ENCODE data around the gene KHK. TPM values are rescaled to one million over a fixed set of nuclear protein-coding genes. Genes with fewer than 3 reads are reported as not detected.

KHK gene
- total RNA-seq, 4 donors from 2014 or later: 1.6 to 3.3 (median 2.1) TPM

GRCh38 chr2:27051902-27052645 lies 34.5 kb upstream of the KHK start:
- no peak for TF ChIP-seq CTCF (IDR thresholded peaks at IDR 0.05)
- ATAC-seq (ENCODE audit: low FRiP score) (peak; percentile 2), DNase-seq (ENCODE audit: low spot score) (no peak)

- no peak for TF ChIP-seq CTCF (IDR thresholded peaks at IDR 0.05)
- no peak for DNase-seq (ENCODE audit: low spot score)
- no peak for ATAC-seq (ENCODE audit: low FRiP score)
Measured at GRCh38 chr2:27053321-27053720, 33.3 kb upstream of the KHK start.

- no peak for DNase-seq (ENCODE audit: low spot score)
- no peak for ATAC-seq (ENCODE audit: low FRiP score)
- no peak for TF ChIP-seq CTCF (IDR thresholded peaks at IDR 0.05)
Measured at GRCh38 chr2:27053776-27054175, 32.8 kb upstream of the KHK start.

DNA sequence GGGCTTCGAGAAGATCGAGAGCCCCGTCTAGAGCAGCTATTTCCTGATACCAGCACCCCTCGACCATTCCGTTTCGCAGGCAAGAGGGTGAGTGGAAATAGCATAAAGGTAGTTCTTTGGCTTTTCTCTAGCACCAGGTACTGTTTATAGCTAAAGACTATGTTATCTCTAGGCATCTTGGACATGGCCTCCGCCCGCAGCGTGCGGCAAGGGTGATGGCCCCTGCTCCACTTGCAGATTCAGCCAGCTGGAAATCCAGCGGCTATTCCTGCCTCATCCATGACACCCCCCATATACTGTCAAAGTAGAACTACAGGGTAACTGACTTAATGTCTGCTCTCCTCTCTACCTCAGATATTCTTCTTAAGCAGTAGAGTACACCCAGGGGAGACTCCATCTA lies 31.9 kb upstream of the KHK start:
- DNase-seq (ENCODE audit: low spot score) (no peak), ATAC-seq (ENCODE audit: low FRiP score) (no peak)
- no peak for TF ChIP-seq CTCF (IDR thresholded peaks at IDR 0.05)

GRCh38 chr2:27057184-27057583 lies 29.4 kb upstream of the KHK start:
- ATAC-seq (ENCODE audit: low FRiP score): no peak
- TF ChIP-seq CTCF (IDR thresholded peaks at IDR 0.05): no peak
- no peak for DNase-seq (ENCODE audit: low spot score)

GRCh38 chr2:27058210-27058609 lies 28.4 kb upstream of the KHK start:
- DNase-seq (ENCODE audit: low spot score) (no peak), ATAC-seq (ENCODE audit: low FRiP score) (no peak)
- TF ChIP-seq CTCF (IDR thresholded peaks at IDR 0.05): no peak

DNA sequence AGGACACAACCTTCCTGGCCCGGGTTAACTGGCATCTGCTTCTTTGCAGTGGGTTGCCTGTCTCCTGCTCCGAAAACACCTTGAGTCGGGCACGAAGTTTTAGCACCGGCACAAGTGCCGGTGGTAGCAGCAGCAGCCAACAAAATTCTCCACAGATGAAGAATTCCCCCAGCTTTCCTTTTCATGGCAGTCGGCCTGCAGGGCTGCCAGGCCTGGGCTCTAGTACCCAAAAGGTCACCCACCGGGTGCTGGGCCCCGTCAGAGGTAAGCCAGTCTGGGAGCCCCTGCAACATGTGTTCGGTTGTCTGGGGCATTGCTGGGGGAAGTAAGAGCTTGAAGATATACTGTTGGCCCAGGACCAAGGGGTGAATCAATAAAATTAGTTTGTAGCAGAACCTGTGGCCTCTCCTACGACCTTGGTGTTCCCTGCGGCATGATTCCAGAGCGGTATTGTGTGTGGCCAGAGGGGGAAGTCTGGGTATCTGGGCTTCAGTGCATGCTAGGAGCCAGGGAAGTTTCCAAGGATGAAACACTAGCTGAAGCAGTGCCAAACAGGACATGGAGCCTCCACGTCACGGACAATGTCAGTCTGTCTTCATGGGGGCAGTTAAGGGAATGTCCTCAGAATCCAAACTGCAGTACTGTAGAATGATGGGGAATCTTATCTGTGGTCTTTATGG lies 27.3 kb upstream of the KHK start:
- ATAC-seq (ENCODE audit: low FRiP score): no peak
- no peak for DNase-seq (ENCODE audit: low spot score)

More for the DNA sequence above, 27.3 kb upstream of the KHK start:
- TF ChIP-seq CTCF (IDR thresholded peaks at IDR 0.05): no peak
